Suprapubic skin (tissue), 4 donors: ENCODE results near the gene TMEM128.

Source experiments
- EP300 ChIP-seq: sonication (generic); formaldehyde crosslinking; IDR thresholded peaks from one replicate; pipeline ENCODE4 v1.6.1; 2017; ENCODE audit warnings: antibody characterized with exemption
- POLR2A ChIP-seq, 2 donors: fragments of 450-650 bp; IDR thresholded peaks; one replicate each; pipeline ENCODE4 v1.6.1; 2017; ENCODE audit warnings: antibody characterized with exemption in 2 of 2, mild to moderate bottlenecking in 2 of 2, moderate library complexity in 2 of 2
- POLR2AphosphoS5 ChIP-seq, 3 donors: sonication (generic); formaldehyde crosslinking; IDR thresholded peaks; one replicate each; pipeline ENCODE4 v1.6.1; 2017; ENCODE audit warnings: antibody characterized with exemption in 3 of 3
- TF ChIP-seq, protein P1 (sequence below), 2 donors: fragments of 200-600 bp in 1 of 2; fragments of 450-650 bp in 1 of 2; sonication (generic) in 1 of 2; IDR thresholded peaks; one replicate each; pipeline ENCODE4 v1.5.1; 2016 to 2019; ENCODE audit warnings: antibody characterized with exemption in 2 of 2, mild to moderate bottlenecking in 1 of 2, moderate library complexity in 1 of 2

DNA sequence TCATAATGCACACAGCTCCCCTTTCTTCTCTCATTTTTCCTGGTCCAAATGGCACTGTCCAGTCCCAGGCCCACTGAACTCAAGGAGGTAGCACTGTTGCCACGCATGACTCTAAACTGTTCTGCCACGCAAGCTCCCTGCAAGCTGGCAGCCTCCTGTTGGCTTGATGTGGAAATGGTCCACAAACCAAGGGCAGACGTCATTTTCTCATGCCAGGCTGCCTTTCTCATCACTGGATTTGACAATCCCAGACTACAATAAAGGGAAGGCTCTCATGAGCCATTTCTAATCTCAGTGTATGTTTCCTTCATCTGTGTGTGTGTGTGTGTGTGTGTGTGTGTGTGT is 43.6 kb downstream of the TMEM128 start:
- TF ChIP-seq, protein P1, sequence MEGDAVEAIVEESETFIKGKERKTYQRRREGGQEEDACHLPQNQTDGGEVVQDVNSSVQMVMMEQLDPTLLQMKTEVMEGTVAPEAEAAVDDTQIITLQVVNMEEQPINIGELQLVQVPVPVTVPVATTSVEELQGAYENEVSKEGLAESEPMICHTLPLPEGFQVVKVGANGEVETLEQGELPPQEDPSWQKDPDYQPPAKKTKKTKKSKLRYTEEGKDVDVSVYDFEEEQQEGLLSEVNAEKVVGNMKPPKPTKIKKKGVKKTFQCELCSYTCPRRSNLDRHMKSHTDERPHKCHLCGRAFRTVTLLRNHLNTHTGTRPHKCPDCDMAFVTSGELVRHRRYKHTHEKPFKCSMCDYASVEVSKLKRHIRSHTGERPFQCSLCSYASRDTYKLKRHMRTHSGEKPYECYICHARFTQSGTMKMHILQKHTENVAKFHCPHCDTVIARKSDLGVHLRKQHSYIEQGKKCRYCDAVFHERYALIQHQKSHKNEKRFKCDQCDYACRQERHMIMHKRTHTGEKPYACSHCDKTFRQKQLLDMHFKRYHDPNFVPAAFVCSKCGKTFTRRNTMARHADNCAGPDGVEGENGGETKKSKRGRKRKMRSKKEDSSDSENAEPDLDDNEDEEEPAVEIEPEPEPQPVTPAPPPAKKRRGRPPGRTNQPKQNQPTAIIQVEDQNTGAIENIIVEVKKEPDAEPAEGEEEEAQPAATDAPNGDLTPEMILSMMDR (IDR thresholded peaks at IDR 0.05): no peak
- TF ChIP-seq POLR2A (IDR thresholded peaks at IDR 0.05): no peak
- TF ChIP-seq EP300: no peak
- TF ChIP-seq POLR2AphosphoS5 (IDR thresholded peaks at IDR 0.05): no peak
